Erythroblast (primary cell): ENCODE results near the gene LRBA.

Experiments used
- GATA1 ChIP-seq: IDR thresholded peaks from 2 replicates; pipeline ENCODE4 v1.6.1; 2011; ENCODE audit warnings: low read depth, mild to moderate bottlenecking, control low read depth, low read length, moderate library complexity
- POLR2A ChIP-seq: IDR thresholded peaks from 2 replicates; pipeline ENCODE4 v1.6.1; 2011; ENCODE audit warnings: mild to moderate bottlenecking, low read length

GRCh38 chr4:150525321-150525868, 489.7 kb downstream of the LRBA start:
- TF ChIP-seq POLR2A: no peak
- TF ChIP-seq GATA1: no peak
